Stimulated activated naive B cell treated with anti-CD40 and anti-IgM and Interleukin-4, amounts not matched to agents 10 μg/mL and 1 μg/mL and 100 μg/mL, for 72 hours (primary cell): ENCODE results near the gene CCM2.
"Not testable (repeated sequence)": the region's sequence is repeated elsewhere in the genome, so short reads cannot be mapped to it uniquely, and the experiment has no call there.

Experiments
- ATAC-seq, 2 donors: fragments of 150-1000 bp; cut with Tn5 transposase; replicated peaks; 2 replicates each; pipeline ENCODE4 v1.10.0; 2021; ENCODE audit warnings: moderate library complexity in 1 of 2
- DNase-seq: peaks from one replicate; pipeline ENCODE4 v3.0.0; 2021
- H3K27ac Mint-ChIP-seq: one replicate; pipeline ENCODE4 v1.8.0; 2022; ENCODE audit warnings: mild to moderate bottlenecking, mixed read lengths
- H3K27me3 Mint-ChIP-seq, 2 donors: one replicate each; pipeline ENCODE4 v1.8.0; 2022; ENCODE audit warnings: mixed read lengths in 2 of 2
- H3K36me3 Mint-ChIP-seq, 2 donors: one replicate each; pipeline ENCODE4 v1.8.0; 2022; ENCODE audit warnings: mixed read lengths in 2 of 2, mild to moderate bottlenecking in 1 of 2
- H3K4me1 Mint-ChIP-seq, 2 donors: one replicate each; pipeline ENCODE4 v1.8.0; 2022; ENCODE audit warnings: mixed read lengths in 2 of 2, mild to moderate bottlenecking in 1 of 2
- H3K4me3 Mint-ChIP-seq, 2 donors: one replicate each; pipeline ENCODE4 v1.8.0; 2022; ENCODE audit warnings: mild to moderate bottlenecking in 2 of 2, mixed read lengths in 2 of 2, moderate library complexity in 1 of 2
- H3K9me3 Mint-ChIP-seq, 2 donors: one replicate each; pipeline ENCODE4 v1.8.0; 2022; ENCODE audit warnings: mixed read lengths in 2 of 2, mild to moderate bottlenecking in 1 of 2

CCM2 gene

DNA sequence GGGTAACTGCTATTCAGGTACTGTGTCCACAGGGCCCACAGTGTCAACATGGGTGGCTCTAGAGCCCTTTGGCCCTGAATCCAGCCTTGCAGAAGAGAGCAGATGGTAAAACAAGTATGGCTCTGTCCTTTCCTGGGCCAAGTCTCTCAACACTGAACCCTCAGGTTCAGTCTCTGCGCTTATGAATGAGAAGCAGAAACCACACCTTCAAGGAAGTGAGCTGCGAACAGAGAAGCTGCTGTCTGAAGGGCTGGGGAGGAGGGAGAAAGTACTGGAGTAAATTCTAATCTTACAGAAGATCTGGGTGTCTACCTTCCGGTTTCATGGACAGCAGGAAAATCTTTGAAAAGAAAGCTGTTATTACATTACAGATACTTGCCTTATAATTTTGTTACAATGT is 107.4 kb downstream of the CCM2 start:
- no peaks in the 10 kb centered on the region for H3K27me3 Mint-ChIP-seq
- ATAC-seq (no peak), DNase-seq (no peak)
- H3K4me3 Mint-ChIP-seq = no peak overlapping the region
- H3K36me3 Mint-ChIP-seq = peaks cover 22 to 38% of the 10 kb centered on the region in 2 donors
- H3K27ac Mint-ChIP-seq = no peak overlapping the region
- H3K4me1 Mint-ChIP-seq = peaks cover 21 to 27% of the 10 kb centered on the region in 2 donors
- H3K9me3 Mint-ChIP-seq = no peaks in the 10 kb centered on the region

DNA sequence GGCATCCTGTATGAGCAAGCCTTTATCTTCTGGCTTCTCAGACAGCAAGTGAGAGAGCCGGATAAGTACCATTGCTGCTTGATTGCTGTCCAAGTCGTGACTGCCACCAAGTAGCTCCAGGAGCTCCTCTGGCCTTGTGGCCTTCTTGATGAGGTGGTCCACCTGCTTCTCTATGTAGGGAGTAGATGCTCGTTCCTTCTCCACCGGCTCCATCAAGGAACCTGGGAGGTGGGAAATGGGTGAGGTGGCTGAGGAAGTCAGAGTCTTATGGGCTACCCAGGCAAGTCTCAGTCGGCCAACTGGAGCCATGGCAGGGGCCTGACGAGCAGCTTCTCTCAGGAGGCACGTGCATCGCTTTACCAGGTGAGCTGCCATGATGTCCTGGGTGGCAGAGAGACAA is 108.9 kb downstream of the CCM2 start:
- Mint-ChIP-seq H3K27ac (peak overlapping the region; percentile 56), H3K27me3 (no peaks in the 10 kb centered on the region), H3K4me1 (peaks cover 23 to 27% of the 10 kb centered on the region in 2 donors), H3K4me3 (peak overlapping the region in 1 of 2 donors; percentile 16), H3K9me3 (no peaks in the 10 kb centered on the region), H3K36me3 (peaks cover 15 to 33% of the 10 kb centered on the region in 2 donors)
- DNase-seq (no peak), ATAC-seq (no peak)

DNA sequence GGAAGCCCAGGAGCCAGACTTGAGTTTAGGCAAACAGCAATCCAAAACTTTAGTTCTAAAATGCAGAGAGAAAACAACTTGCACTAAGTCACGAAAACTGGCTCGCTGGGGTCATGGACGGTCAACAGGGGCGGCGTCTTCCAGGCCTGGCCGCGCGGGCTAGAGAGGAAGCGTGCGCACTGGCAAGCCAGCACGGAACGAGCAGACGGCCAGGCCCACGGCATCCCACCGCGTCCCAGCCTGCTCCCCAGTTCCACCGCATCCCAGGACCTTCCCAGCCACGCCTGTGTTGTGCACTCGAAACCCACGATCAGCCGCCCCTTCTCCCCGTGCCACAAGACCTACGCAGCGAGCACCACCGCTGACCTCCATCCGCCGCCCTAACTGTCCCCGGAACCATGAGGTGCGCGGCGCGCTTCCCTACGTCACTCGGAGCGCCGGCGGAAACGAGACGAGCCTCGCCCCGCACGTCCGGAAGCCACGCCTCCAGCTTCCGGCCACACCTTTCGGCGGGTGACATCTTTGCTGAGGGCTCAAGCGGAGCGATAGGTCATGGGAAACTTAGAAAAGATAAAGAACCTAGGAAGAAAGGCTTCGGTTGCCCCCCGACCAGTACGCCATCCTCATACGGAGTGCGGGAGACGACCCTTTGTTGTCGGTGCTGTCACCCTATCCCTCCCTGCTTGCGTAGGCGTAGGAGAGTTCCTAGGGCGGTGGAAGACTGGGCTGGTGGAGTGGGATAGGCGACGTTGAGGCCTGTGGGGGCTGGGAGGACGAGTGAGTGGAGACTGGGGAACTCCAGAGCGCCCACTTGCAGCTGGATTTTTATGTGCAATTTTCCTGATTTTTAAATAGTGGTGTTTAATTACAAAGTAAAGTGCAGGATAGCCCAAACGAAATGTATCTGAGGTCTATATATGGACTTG is 111.6 kb downstream of the CCM2 start, which contains the start of gene TBRG4:
Gene TBRG4, minus strand, starts transcription at position 400 of the 926 bp plus-strand sequence. CDS start 2,460 bp downstream, outside the sequence.
- H3K4me3 Mint-ChIP-seq = peak within 1 kb of the TSS; percentile 91 to 98
- H3K27ac Mint-ChIP-seq = peak within 1 kb of the TSS; percentile 99
- H3K36me3 Mint-ChIP-seq = peaks cover 15 to 28% of the 10 kb centered on the region in 2 donors
- DNase-seq (peak; percentile 92), ATAC-seq (peak; percentile 95 to 97)
- H3K9me3 Mint-ChIP-seq = no peaks in the 10 kb centered on the region
- H3K4me1 Mint-ChIP-seq = peaks cover 23 to 27% of the 10 kb centered on the region in 2 donors
- H3K27me3 Mint-ChIP-seq = peaks cover 0 to 4% of the 10 kb centered on the region in 2 donors

DNA sequence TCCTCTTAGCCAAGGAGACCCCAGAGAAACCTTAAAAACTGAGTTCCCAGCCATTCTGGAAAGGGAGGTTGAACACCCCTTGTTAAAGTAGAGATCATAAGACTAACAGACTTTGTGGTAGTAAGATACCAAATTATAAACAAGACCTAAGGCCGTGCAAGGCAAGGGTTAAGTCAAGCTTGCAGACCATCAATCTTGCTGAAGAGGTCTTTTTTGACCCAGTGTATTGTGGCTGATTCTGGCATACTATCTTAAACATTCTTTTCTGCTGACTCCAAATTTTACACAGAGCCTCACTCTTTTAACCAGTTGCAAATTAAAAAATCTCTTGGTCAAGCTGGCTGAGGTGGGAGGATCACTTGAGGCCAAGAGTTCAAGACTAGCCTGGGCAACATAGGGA is 112.6 kb downstream of the CCM2 start:
- peaks cover 7 to 12% of the 10 kb centered on the region in 2 donors for H3K27me3 Mint-ChIP-seq
- H3K27ac Mint-ChIP-seq = peak overlapping the region; percentile 79
- H3K36me3 Mint-ChIP-seq = peaks cover 15 to 28% of the 10 kb centered on the region in 2 donors
- DNase-seq = no peak
- no peaks in the 10 kb centered on the region for H3K9me3 Mint-ChIP-seq
- peaks cover 18 to 21% of the 10 kb centered on the region in 2 donors for H3K4me1 Mint-ChIP-seq
- H3K4me3 Mint-ChIP-seq = peak overlapping the region; percentile 14 to 98
- ATAC-seq = no peak

DNA sequence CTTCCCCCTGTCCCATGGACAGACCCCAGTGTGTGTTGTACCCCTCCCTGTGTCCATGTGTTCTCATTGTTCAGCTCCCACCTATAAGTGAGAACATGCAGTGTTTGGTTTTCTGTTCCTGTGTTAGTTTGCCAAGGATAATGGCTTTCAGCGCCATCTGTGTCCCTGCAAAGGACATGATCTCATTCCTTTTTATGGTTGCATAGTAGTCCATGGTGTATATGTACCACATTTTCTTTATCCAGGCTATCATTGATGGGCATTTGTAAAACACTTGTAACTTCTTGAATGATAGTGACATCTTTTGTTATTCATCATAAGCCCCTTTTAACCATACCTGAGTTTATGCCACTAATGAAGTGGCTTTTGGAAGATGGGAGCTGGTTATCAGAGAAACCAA is 114.3 kb downstream of the CCM2 start:
- not testable (repeated sequence) for ATAC-seq, H3K4me3 Mint-ChIP-seq, H3K4me1 Mint-ChIP-seq, H3K9me3 Mint-ChIP-seq, DNase-seq
- H3K27ac Mint-ChIP-seq = peak overlapping the region; percentile 20
- peaks cover 8 to 17% of the 10 kb centered on the region in 2 donors for H3K27me3 Mint-ChIP-seq
- H3K36me3 Mint-ChIP-seq = peaks cover 10 to 18% of the 10 kb centered on the region in 2 donors

DNA sequence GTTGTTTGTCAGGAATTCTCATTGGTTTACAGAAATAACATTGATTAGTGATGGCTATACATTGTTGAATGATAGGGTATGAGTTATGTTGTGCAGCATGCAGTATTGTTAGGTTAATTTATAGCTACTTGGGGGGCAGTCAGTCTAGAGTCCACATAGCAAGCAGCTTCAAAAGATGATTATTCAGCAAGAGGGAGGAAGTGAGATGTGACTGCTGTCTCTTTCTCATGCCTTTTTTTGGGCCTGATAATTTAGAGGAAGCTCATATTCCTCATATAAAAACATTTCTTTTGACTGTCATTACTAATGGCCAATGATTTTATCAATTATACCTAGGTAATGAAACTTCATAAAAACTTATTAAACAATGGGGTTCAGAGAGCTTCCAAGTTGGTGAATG is 114.9 kb downstream of the CCM2 start:
- no peak for ATAC-seq
- no peak overlapping the region for H3K27ac Mint-ChIP-seq

DNA sequence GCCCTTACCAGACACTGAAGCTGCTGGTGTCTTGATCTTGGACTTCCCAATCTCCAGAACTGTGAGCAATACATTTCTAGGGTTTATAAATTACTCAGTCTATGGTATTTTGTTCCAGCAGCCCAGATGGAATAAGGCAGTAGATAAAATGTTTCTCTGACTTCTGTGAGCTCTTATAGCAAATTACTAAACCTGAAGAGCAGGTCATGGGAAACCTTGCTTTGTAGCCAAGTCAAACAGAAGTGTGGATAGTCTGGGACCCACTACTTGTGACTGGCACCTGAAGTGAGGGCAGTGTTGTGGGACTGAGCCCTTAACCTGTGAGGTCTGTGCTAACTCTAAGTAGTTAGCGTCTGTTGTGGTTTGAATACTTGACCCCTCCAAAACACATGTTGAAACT is 116.0 kb downstream of the CCM2 start:
- Mint-ChIP-seq H3K27me3 (peaks cover 8 to 17% of the 10 kb centered on the region in 2 donors), H3K36me3 (peaks cover 5 to 9% of the 10 kb centered on the region in 2 donors), H3K27ac (no peak overlapping the region), H3K4me3 (no peak overlapping the region), H3K9me3 (no peaks in the 10 kb centered on the region), H3K4me1 (peaks cover 0 to 7% of the 10 kb centered on the region in 2 donors)
- ATAC-seq (no peak), DNase-seq (no peak)

More for the DNA sequence above, 114.9 kb downstream of the CCM2 start:
- no peak overlapping the region for H3K4me3 Mint-ChIP-seq
- H3K4me1 Mint-ChIP-seq = peaks cover 6 to 10% of the 10 kb centered on the region in 2 donors
- peaks cover 8 to 17% of the 10 kb centered on the region in 2 donors for H3K27me3 Mint-ChIP-seq
- peaks cover 9 to 17% of the 10 kb centered on the region in 2 donors for H3K36me3 Mint-ChIP-seq
- no peaks in the 10 kb centered on the region for H3K9me3 Mint-ChIP-seq
- DNase-seq = no peak

DNA sequence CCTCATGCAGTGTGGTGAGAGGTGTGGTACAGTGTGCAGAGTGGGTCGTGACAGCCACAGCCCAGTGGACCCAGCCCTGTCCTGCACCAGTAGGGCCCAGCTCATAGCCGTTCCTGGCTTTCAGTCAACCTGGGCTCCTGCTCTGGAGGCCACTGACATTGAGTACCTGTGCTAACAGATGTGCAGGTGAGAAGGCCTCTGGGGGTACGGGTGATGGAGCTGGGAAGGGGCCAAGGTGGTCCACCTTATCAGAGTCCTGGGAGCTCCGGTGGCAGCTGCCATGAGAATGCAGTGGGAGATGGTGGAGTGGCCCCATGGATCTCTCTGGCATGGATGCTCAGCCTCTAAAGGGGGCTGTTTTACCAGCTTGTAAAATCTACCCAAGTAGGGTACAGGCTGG is 117.6 kb downstream of the CCM2 start:
- H3K27ac Mint-ChIP-seq = no peak overlapping the region
- H3K9me3 Mint-ChIP-seq = no peaks in the 10 kb centered on the region
- no peak for DNase-seq
- no peak overlapping the region for H3K4me3 Mint-ChIP-seq
- H3K36me3 Mint-ChIP-seq = no peaks in the 10 kb centered on the region
- peaks cover 8 to 17% of the 10 kb centered on the region in 2 donors for H3K27me3 Mint-ChIP-seq
- ATAC-seq = no peak
- peaks cover 0 to under 1% of the 10 kb centered on the region in 2 donors for H3K4me1 Mint-ChIP-seq

DNA sequence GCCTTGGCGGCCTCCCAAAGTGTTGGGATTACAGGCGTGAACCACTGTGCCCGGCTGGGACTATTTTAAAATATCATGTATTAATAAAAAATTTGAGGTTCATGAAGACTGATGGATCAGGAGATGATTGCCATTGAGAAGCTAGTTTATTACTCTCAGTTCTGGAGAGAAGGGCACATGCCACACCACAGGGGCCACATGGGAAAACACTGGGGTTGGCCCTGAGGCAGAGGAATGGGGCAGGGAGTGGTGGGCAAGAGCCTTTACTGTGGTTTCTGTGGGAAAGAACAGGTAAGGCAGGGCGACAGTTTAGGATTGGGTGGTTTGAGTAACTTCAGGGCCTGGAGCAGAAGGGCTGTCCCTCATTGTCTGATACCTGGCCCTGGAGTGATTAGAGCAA is 118.3 kb downstream of the CCM2 start:
- Mint-ChIP-seq H3K36me3 (no peaks in the 10 kb centered on the region), H3K4me3 (no peak overlapping the region), H3K4me1 (peaks cover 2 to 4% of the 10 kb centered on the region in 2 donors), H3K27me3 (peaks cover 8 to 17% of the 10 kb centered on the region in 2 donors), H3K9me3 (no peaks in the 10 kb centered on the region), H3K27ac (no peak overlapping the region)
- DNase-seq (no peak), ATAC-seq (no peak)

DNA sequence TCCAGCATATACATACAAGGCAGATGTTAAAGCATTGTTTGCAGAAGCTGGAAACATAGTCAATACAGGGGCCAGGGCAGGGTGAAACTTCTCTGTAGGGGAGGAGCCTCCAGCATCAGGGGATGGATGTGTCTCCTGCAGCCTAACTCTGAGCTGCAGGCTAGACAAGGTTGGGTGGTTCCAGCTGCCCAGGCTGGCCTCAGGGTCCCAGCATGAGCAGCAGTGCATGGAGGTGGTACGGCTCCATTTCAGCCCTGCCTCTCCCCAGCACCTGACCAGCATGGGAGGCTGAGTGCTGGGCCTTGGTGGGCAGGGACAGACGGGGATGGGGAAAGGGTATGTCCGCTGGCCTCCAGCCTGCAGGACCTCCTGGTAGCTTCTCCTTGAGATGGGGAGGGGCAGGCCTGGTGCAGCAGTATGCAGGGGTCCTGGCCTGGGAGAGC is 118.9 kb downstream of the CCM2 start:
- ATAC-seq (peak in 1 of 2 donors; percentile 14), DNase-seq (no peak)
- Mint-ChIP-seq H3K4me3 (no peak overlapping the region), H3K36me3 (no peaks in the 10 kb centered on the region), H3K4me1 (peaks cover 7 to 10% of the 10 kb centered on the region in 2 donors), H3K27ac (no peak overlapping the region), H3K9me3 (no peaks in the 10 kb centered on the region), H3K27me3 (peaks cover 8 to 17% of the 10 kb centered on the region in 2 donors)

DNA sequence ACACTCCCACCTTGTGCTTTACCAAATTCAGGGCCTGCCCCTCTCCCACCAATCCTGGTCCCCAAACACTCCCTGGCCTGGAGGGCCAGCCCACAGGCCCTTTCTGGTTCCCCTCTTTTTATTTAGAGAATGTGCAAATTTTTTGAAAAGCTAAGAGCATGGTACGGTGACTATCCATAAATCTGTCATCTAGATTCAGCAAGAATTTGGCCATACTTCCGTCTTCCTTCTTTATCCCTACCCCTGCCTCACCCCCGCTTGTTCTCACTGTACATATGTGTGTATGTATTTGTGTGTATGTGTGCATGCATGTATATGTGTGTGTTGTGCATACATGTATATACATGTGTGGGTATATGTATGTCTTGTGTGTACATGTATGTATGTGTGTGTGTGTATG is 119.5 kb downstream of the CCM2 start:
- no peak for DNase-seq

DNA sequence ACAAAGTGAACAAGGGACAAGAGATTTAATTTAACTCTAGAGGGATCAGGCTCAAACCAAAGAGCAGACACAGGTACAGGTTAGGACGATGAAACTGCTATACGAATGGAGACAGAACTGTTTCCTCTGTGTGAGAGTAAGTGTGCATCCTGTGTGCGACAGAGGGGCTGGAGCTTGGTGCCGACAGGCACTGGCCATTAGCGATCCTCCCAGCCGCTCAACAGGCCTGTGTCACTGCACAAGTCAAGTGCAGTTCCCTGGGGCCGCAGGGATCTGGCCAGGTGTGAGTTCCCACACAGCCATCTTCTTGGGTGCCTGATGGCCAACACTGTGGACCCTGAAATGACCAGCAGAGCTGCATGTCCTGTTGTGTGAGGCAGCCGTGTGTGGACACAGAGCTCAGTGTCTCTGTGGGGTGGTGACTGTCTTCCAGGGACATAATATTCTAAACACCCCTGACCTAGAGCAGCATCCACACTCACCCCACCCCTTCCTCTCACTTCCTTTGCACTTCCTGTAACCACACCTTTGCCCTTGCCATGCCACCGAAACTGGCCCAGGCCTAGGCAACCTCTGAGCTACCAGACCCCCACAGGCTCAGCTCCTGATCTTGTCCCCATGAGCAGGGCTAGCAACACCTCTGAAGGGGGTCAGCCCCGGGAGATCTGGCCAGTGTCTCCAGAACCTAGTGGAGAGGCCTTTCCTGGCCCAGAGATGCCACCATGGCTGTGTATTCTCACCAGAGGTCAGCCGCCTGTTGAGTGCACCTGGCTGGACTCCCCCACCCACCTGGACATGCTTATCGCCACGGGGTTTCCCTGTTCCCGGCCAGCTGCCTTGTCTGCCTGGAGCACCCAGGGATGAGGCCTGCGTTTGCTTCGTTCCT is 123.2 kb downstream of the CCM2 start:
- no peak for ATAC-seq
- Mint-ChIP-seq H3K4me1 (peaks cover 9 to 15% of the 10 kb centered on the region in 2 donors), H3K27me3 (peaks cover 0 to 3% of the 10 kb centered on the region in 2 donors)

More for the DNA sequence above, 119.5 kb downstream of the CCM2 start:
- Mint-ChIP-seq H3K9me3 (no peaks in the 10 kb centered on the region), H3K36me3 (no peaks in the 10 kb centered on the region), H3K27me3 (peaks cover 8 to 13% of the 10 kb centered on the region in 2 donors), H3K27ac (no peak overlapping the region), H3K4me1 (peaks cover 7 to 10% of the 10 kb centered on the region in 2 donors), H3K4me3 (no peak overlapping the region)
- no peak for ATAC-seq

DNA sequence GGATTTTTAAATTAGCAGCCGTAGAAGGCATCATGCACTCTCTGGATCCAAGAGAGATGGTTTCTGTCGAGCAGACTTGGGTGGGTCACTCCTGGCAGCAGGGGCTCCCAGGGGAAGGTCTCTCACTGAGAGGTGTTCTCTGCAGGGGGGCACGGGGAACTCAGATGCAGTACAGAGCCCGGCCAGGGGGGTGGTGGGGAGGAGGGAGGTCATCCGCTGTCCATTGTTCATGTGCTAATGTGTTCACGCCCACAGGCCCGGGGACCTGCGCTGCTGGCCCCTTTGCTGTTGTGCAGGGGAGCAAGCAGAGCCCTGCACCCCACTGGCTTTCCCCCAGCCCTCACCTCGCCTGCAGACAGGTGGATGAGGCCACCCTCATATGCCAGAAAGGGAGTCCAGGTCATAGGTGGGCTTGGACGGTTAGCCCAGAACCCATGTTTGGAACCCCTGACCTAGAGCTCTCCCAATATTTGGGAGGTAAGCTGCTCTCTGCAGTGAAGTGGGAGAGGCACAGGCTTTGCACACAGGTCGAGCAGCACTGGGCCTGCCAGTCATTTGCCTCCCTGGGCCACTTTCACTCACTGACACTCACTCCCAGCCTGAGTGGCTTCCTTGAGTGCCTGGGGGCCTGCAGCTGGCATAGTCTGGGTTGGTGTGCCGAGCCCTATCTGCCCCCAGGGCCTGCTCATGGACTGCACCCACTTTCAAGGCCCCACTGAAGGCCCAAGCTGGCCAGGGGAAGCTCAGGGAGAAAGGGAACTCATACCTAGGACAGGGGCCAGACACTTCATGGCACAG is 124.1 kb downstream of the CCM2 start:
- ATAC-seq (no peak), DNase-seq (no peak)
- no peaks in the 10 kb centered on the region for H3K36me3 Mint-ChIP-seq
- H3K27me3 Mint-ChIP-seq = no peaks in the 10 kb centered on the region
- H3K27ac Mint-ChIP-seq = no peak overlapping the region
- H3K9me3 Mint-ChIP-seq = no peaks in the 10 kb centered on the region
- H3K4me1 Mint-ChIP-seq = peaks cover 9 to 15% of the 10 kb centered on the region in 2 donors
- H3K4me3 Mint-ChIP-seq = no peak overlapping the region

More for the DNA sequence above, 123.2 kb downstream of the CCM2 start:
- DNase-seq = no peak
- H3K9me3 Mint-ChIP-seq = no peaks in the 10 kb centered on the region
- no peak overlapping the region for H3K27ac Mint-ChIP-seq
- H3K36me3 Mint-ChIP-seq = no peaks in the 10 kb centered on the region
- no peak overlapping the region for H3K4me3 Mint-ChIP-seq
